Measurements from ENCODE around the gene NFKBIB. TPM values are rescaled to one million over a fixed set of nuclear protein-coding genes. Genes with fewer than 3 reads are reported as not detected.
"Not testable (repeated sequence)": the region's sequence is repeated elsewhere in the genome, so short reads cannot be mapped to it uniquely, and the experiment has no call there.

Gene NFKBIB
- polyA plus RNA-seq, 1 experiment, result 9.9 TPM

GRCh38 chr19:38869160-38869835 is 30.5 kb upstream of the NFKBIB start:
- Histone ChIP-seq H3K9me3 (ENCODE audit: control insufficient read depth, insufficient read depth, low read length) (no peaks in the 10 kb centered on the region; the same call in 1 of the 2 replicates), H3K4me3 (ENCODE audit: low read depth, low read length) (peak overlapping the region; percentile 61), H3K27me3 (ENCODE audit: control insufficient read depth, insufficient read depth, low read length) (no peaks in the 10 kb centered on the region), H3K27ac (ENCODE audit: low read depth, low read length) (peak overlapping the region; percentile 11)
- POLR2A ChIA-PET, result interaction anchor here (1.3 kb wide), 1 partner anchor 38 kb away, joined by 3 read pairs; the partner anchor contains the start of gene ECH1
- TF ChIP-seq CTCF (IDR thresholded peaks at IDR 0.05; ENCODE audit: low read depth, low read length), result no peak
- DNase-seq (ENCODE audit: low read depth, low spot score), result no peak
- CTCF ChIA-PET, result interaction anchor here (0.6 to 1.3 kb wide), 13 partner anchors 9 to 466 kb away, joined by 3 to 9 read pairs (median 4); partner anchors contain the start of genes FAM98C, MRPS12, RINL and SARS2

GRCh38 chr19:38869836-38870607 is 29.7 kb upstream of the NFKBIB start:
- Histone ChIP-seq H3K27ac (ENCODE audit: low read depth, low read length) (peak overlapping the region; percentile 11), H3K4me3 (ENCODE audit: low read depth, low read length) (peak overlapping the region; percentile 61), H3K27me3 (ENCODE audit: control insufficient read depth, insufficient read depth, low read length) (no peaks in the 10 kb centered on the region), H3K9me3 (ENCODE audit: control insufficient read depth, insufficient read depth, low read length) (no peaks in the 10 kb centered on the region; the same call in 1 of the 2 replicates)
- TF ChIP-seq CTCF (IDR thresholded peaks at IDR 0.05; ENCODE audit: low read depth, low read length), result peak; percentile 76
- CTCF ChIA-PET, result interaction anchor here (0.8 to 1.3 kb wide), 9 partner anchors 9 to 467 kb away, joined by 3 to 9 read pairs (median 4); partner anchors contain the start of genes FAM98C, MRPS12, RINL and SARS2
- POLR2A ChIA-PET, result interaction anchor here (0.5 to 1.3 kb wide), 2 partner anchors 39 to 556 kb away, joined by 3 read pairs; partner anchors contain the start of gene ECH1
- no peak for DNase-seq (ENCODE audit: low read depth, low spot score)

DNA sequence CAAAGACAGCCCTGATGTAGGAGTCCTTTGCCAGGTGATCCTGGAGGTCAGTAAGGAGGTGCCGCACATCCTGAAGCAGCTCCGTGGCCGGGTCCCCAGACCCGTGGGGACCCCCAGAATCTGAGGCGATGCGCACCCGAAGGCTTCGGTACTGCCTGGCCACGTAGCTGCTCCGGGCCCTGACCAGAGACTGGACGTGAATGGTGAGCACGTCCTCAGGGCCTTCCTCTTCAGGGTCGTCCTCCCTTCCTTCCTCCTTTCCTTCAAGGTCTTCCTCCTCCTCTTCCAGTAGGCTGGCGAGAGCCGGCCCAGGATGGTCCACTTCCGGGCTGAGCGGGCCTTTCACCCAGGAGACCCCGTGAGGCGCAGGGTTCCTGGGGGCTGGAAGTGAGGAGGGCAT is 29.2 kb upstream of the NFKBIB start:
- DNase-seq (ENCODE audit: low read depth, low spot score), result no peak
- no peak for TF ChIP-seq CTCF (IDR thresholded peaks at IDR 0.05; ENCODE audit: low read depth, low read length)
- Histone ChIP-seq H3K9me3 (ENCODE audit: control insufficient read depth, insufficient read depth, low read length) (no peaks in the 10 kb centered on the region; the same call in 1 of the 2 replicates), H3K27ac (ENCODE audit: low read depth, low read length) (no peak overlapping the region), H3K27me3 (ENCODE audit: control insufficient read depth, insufficient read depth, low read length) (no peaks in the 10 kb centered on the region), H3K4me3 (ENCODE audit: low read depth, low read length) (no peak overlapping the region)
- ChIA-PET CTCF (interaction anchor here (1.1 to 1.2 kb wide), 2 partner anchors 18 to 467 kb away, joined by 4 to 5 read pairs; partner anchors contain the start of gene FAM98C), POLR2A (no interaction called here)

DNA sequence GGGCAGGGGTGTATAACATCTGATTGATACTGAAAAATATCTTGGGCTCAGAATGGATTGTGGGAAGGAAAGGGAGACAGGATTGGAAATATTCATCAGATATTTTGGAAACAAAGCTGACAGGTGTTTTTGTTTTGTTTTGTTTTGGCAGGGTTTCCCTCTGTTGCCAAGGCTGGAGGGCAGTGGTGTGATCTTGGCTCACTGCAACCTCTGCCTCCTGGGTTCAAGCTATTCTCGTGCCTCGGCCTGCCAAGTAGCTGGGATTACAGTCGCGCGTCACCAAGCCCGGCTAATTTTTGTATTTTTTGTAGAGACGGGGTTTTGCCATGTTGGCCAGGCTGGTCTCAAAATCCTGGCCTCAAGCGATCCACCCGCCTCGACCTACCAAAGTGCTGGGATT is 26.4 kb upstream of the NFKBIB start:
- H3K27me3 ChIP-seq (ENCODE audit: control insufficient read depth, insufficient read depth, low read length); DNase-seq (ENCODE audit: low read depth, low spot score); H3K9me3 ChIP-seq (ENCODE audit: control insufficient read depth, insufficient read depth, low read length); H3K27ac ChIP-seq (ENCODE audit: low read depth, low read length); POLR2A ChIA-PET; H3K4me3 ChIP-seq (ENCODE audit: low read depth, low read length); CTCF ChIA-PET: not testable (repeated sequence)

GRCh38 chr19:38875656-38876395 is 23.9 kb upstream of the NFKBIB start:
- TF ChIP-seq CTCF (IDR thresholded peaks at IDR 0.05; ENCODE audit: low read depth, low read length), result no peak
- POLR2A ChIA-PET, result no interaction called here
- H3K27ac ChIP-seq (ENCODE audit: low read depth, low read length), result no peak overlapping the region
- H3K27me3 ChIP-seq (ENCODE audit: control insufficient read depth, insufficient read depth, low read length), result no peaks in the 10 kb centered on the region
- CTCF ChIA-PET, result interaction anchor here (0.6 to 1.8 kb wide), 4 partner anchors 12 to 241 kb away, joined by 3 to 5 read pairs (median 4); no protein-coding TSS in a partner anchor
- H3K4me3 ChIP-seq (ENCODE audit: low read depth, low read length), result no peak overlapping the region
- no peak for DNase-seq (ENCODE audit: low read depth, low spot score)
- no peaks in the 10 kb centered on the region for H3K9me3 ChIP-seq (ENCODE audit: control insufficient read depth, insufficient read depth, low read length)

Data from AG04450 (cell line).